GM21576 (cell line): Measurements from ENCODE around the gene FOXD2.

Source experiments
- ATAC-seq: cut with Tn5 transposase; IDR thresholded peaks from one replicate; pipeline ENCODE4 v1.9.1; 2021; ENCODE audit warnings: mild to moderate bottlenecking, moderate library complexity; ENCODE audit not compliant: unreplicated experiment

The FOXD2 gene

DNA sequence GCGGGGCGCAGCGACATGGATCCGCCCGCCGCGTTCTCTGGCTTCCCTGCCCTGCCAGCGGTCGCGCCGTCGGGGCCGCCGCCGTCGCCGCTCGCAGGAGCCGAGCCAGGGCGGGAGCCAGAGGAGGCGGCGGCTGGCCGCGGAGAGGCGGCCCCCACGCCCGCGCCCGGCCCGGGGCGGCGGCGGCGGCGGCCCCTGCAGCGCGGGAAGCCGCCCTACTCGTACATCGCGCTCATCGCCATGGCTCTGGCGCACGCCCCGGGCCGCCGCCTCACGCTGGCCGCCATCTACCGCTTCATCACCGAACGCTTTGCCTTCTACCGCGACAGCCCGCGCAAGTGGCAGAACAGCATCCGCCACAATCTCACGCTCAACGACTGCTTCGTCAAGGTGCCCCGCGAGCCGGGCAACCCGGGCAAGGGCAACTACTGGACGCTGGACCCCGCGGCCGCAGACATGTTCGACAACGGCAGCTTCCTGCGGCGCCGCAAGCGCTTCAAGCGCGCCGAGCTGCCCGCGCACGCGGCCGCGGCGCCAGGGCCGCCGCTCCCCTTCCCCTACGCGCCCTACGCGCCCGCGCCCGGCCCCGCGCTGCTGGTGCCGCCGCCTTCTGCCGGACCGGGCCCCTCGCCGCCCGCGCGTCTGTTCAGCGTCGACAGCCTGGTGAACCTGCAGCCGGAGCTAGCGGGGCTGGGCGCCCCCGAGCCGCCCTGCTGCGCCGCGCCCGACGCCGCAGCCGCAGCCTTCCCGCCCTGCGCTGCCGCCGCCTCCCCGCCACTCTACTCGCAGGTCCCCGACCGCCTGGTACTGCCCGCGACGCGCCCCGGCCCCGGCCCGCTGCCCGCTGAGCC is 21.3 kb upstream of the FOXD2 start:
- no peak for ATAC-seq

DNA sequence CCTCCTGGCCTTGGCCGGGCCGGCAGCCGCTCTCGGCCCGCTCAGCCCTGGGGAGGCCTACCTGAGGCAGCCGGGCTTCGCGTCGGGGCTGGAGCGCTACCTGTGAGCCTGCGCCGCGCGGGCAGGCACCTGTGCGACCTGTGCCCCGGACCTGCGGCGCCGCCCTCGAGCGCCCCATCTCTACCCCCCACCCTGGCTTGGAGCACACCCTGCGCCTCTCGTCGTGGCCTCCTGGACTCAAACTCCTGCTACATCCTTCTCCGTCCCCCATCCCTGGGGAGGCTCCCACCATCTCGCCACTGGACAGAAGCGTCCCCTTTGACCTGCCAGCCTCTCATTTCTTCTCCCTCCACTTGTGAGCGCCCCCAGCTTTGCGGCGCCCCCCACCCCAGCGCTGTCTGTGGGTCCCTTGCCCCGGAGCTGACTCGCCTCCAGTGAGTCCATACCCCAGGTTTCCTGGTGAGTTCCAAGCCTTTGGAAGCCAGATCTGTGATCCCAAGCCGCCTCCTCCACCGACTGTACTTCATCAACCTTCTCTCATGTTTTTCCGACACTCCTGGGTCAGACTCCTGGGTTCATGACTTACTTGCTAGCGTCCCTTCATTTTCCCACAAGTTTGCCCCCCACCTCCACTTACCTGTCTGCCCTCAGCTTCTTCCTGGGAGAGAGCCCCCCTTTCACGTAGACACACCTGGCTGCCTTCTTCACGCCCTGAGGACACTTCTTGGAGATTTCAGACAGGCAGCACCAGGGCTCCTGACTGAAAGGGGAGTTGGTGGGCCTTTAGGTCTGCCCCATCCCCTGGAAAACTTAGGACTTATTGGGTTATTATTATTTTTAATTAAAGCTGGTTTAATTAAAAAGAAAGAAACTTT is 20.4 kb upstream of the FOXD2 start:
- no peak for ATAC-seq

DNA sequence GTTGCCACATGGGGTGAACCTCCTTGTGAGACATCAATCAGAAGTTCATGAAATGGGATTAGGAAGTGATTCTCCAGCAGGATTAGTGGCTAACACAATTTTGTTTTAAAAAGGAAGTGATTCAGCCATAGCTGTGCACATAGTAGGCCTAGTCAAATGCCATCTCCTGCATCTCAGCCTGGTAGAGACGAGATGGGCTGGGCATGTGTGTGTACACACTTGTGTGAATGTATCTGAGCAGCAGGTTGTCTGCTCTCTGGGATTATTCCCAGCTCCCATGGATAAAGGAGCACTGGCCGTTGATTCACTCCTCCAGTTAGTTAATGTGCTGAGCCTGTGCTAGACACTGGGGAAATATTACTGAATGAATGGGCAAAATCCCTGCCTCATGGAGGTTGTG is 19.7 kb upstream of the FOXD2 start:
- no peak for ATAC-seq

DNA sequence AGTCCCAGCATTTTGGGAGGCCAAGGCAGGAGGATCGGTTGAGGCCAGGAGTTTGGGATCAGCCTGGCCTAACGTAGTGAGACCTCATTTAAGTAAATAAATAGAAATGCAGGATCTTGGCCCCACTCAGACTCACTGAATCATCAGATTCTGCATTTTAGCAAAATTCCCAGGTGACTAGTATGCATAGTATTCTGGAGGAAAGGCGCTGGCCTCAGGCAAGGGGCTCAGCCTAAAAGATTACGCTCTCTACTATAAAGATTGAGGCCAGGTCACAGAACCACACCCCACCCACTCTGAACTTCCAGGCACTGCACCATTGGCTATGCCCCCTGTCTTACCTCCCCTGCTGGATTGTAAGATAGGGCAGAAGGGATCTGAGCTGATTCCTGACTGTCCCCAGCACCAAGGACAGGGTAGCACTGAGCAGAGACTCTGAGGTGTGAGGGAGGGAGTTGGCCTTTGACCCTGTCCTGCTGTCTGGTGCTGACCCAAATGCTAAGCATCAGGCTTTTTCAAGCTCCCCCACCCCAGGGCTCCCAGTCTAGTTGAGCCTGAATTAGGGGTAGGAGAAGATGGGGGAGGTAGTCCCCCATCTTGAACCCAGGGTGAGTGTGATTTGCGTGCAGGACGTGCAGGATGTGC is 19.0 kb upstream of the FOXD2 start:
- ATAC-seq = no peak

DNA sequence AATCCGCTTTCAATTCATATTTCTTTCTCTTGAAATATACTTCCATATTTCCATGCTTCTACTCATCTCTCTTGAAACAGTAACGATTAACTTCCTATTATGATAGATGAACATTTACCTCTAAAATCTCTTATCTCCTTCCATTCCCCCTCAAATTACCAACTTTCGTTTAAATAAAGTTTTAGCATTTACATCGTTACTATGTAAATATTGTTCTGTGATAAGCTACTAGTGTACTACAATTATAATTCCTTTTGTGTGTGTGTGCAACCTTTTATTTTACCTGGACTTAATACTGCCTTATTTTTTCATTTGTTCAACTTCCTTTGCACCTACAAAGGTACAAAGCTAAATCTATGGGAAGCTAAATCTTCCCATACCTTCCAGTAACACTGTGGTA is 17.3 kb upstream of the FOXD2 start:
- ATAC-seq = no peak

DNA sequence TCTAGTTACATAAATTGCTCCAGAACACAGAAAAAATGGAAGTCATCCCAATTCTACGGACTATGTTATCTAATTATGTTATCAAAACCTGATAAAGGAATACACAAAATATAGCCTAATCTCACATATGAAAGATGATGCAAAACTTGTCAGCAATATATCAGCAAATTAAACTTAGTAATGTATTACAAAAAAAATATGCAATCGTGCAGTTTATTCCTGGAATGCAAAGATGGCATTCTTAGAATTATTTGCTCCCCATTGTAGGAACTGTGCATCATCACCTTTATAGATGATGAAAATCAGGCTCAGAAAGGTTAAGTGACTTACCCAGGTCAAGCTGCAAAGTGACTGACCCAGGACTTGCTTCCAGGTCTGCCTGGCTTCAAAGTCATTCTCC is 14.0 kb upstream of the FOXD2 start:
- ATAC-seq = no peak

DNA sequence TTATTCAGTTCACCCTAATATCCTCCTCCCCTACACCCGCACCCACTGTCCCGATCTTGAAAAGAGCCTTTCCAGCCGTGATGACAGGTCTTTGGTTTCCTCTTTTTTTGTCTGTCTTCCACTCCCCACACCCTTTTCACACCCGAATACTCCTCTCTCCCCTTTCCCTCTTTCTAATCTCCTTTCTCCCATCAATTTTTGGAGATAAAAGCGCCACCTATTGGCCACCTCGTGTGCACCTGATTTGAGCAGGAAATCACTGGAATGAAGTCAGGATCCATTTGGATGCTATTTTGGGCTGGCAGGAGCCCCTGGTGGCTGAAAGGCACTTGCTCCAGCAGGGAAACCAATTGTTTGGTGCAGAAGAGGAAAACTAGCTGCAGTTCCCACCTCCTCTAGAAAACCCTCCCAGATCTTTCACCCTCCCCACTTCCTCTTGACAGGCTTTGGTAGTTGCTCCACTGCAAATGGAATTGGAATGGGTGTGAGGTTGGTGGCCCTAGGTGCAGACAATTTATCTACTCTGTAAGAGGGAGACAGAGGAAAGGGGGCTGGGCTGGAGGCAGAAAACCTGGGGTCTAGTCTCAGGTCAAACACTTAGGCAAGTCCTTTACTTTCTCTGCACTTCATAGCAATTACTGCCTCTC is 13.4 kb upstream of the FOXD2 start:
- no peak for ATAC-seq

DNA sequence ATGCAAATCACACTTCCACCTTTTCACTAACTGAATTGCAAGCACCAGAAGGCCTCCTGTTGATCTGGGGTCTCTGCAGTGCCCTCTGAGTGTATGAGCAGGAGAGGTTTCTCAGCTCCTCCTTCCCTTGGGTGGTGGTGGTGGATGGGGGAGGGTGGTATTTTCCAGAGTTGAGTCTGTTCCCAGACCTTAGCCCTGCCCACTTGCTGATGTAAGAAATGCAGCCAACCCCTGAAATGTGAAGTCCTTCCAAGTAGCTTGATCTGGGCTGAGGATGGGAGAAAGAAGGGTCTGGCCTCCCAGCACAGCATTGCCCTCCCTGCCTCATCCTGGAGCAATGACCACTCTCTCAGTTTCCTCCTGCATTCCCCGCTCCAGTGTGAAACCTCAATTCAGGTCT is 6.3 kb upstream of the FOXD2 start:
- no peak for ATAC-seq

DNA sequence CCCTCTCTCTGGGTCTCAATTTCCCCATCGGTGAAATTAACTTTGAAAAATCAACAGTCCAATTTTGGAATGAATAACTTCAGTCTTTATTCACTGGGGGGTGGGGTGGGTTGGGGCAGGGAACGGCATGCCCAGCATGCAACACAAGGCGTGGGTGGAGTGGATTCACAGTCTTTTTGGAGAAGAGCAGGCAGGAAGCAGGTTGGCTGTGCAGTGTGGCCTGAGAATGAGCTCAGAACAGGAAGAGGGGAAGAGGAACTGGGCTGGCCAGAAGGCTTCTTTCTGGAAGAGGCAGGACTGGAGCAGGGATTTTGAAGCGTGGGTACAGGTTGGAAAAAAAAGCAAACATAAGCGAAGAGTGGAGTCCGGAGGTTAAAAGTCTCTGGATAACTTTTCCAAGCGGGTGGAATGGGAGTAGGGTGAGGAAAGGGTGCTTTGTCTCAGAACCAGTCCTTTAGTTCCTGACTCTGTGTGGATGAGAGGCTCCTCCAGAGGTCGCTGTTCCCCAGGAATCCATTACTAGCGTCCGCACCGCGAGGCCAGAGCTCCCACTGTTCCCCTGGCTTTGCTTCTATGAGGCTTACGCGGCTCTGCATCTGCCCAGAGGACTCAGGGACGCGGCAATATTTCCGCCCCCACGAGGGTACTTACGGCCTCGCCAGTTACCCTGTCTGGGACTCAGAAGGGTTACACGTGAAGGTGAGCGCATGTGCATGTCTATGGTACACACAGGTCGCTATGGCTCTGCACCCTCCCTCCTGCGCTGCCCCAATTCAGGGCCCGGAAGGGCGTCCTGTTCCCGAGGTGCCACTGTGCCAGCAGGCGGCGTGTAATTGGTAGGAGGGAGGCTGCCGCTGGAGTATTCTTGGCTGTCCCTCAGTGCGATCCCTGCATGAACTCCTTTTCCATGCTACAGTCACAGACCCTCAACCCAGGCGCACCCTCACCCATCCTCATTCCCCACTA is 5.5 kb upstream of the FOXD2 start:
- no peak for ATAC-seq

DNA sequence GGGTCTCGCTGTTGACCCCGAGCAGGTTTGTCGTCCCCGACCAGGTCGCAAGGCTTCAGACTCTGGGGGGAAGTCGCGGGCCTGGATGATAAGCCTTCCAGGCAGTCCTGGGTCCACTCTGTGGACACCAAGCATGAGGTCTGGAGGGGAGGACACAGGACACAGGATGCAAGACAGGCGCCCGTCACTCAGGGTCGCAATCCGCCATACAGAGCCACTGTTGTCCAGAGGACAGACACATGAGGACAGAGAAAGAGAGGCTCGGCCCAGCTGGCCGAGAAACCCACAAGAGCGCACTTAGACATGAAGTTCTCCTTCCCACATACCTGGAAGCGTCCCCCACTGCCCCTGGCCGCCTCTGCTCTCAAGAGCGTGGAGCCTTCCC is 4.8 kb upstream of the FOXD2 start:
- no peak for ATAC-seq

DNA sequence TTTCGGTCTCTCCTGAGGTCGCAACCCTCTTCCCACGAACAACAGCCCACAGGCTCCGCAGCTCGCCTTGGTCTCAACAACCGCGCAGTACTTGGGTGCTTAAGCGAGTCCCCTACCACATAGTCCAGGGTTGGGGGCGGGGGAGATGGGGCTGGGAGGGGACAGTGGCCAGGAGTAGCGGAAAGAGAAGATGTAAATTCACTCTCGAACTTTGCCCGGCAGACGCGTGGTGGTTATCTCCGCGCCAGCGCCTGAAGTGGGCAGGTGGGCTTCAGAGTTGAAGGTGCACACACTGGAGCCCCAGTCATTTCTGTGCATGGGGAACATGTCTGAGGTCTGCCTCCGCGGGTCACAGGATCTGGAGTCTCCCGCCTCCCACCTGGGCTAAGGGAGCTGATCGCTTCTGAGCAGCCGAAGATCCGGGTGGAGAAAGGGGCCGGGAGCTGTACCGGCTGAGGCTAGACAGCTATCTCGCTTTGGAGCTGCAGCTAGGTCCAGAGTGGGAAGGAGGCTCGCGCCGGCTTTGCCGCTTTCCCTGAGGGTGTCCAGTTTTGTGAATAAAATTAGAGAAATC is 4.3 kb upstream of the FOXD2 start:
- no peak for ATAC-seq

DNA sequence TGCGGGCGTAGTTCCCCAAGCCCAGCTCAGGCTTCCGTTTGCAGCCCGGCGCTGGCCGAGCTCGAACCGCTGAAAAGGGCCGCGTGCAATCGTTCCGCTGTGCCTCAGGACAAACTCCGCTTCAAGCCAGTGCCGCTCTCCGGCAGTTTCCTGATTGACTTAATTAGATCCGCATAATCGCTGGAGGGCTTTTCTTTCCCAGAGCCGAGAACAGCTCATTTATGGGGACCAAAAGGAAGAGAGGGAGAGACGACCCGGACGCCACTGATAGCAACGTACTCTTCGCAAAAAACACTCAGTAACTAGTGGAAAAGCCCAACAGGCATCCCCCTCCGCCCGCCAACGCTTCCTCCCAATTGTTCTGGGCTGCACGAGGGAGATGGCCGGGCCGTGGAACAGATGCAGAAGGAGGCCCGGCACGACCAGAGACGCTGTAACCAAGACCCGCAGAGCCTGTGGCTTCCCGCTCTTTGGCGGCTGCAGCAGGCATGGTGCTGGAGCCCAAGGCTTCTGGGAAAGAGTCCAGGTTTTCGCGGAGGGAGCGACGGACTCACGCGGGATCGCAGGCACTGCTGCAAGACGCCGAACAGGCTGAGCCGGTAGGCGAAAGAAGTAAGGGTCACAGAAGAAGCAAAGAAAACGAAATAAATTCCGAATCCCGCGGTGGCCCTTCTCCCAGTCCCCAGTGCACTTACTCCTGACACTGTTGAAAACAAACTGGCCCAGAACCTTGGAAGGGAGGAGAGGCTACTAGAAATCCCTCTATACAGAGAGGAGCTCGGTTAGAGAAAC is 3.6 kb upstream of the FOXD2 start:
- no peak for ATAC-seq

DNA sequence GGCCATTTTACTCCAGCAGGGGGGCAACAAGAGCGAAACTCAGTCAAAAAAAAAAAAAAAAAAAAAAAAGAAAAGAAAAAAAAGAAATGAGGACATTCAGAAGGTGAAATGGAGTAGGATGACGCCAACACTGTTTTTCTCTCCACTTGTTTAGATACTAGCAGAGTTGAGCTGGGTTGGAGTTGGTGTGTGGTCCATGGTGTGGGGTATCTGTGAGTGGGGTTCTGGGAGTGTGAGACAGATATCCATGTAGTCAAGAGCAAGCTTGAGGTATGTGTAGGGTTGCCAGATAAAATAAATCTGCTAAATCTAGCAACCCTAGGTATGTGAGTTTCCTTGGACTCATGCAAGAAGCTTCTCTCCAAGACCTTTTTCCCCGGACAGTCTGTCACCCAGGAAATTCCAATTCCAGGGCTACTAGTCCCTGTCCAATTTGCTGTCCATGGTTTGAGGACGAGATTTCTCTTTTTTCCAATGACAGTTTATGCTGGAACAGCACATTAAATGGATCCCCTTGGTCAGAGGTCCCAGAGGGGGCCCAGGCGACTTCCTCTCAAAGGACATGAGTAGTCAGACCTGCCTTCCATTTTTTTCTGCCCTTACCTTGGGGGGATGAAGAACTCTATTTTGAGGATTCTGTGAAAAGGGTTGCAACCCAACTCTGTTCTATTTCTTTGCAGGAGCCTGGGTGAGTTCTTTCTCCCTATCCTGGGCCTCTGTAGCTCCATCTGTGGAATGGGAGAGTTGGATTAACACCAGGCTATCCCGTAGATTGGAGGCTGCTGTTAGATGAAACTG is 2.1 kb upstream of the FOXD2 start:
- ATAC-seq = no peak

DNA sequence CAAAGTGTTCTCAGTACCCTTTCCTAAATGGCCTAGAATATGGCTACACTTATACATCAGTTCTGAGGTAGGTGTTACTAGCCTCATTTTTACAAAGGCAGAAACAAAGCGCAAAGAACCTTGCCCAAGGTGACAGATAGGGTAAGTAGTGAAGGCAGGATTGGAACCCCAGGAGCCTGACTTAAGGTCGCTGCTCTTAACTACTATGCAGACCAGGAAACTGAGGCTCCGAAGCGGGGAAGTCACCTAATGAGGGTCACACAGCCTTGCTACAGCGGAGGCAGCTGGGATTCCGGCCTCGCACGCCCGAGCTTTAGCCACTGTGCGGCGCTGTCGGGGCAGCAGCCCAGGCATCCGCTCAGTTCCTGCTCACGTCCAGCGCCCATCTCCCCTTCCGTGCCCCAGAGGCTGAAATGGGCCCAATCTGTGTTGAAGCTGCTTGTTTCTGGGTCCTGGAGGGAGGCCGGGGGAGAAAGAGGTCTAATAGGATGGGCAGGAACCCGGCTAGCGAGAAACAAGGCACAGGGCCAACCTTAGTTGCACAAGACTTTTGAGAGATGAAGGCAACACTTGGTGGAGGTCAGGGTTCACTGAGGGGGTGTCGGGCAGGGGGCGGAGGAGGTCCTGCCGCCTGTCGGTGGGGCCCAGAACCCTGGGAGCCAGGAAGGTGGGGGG is 1.4 kb upstream of the FOXD2 start:
- ATAC-seq = peak; percentile 46

DNA sequence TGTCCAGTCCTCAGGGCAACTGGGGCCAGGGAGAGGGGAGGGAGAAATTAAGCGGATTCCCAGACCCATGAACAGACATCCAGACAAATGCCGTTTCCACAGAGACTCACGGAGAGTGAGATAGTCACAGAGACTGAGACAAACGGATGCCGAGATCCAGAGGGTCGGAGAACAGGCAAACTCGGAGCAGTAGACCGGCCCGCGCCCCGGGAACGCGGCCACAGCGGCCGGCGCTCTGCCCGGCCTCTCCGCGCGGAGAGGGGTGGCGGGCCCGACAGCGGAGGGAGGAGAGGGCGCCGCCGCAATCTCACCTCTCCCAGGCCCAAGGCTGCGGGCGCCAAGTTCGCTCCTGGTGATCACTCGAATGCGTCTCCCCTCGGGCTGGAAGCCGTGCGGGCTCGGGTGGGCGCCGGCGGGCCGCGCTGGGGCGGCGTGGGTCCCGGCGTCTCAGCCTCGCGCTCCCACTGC is 831 bp upstream of the FOXD2 start:
- peak; percentile 12 for ATAC-seq

DNA sequence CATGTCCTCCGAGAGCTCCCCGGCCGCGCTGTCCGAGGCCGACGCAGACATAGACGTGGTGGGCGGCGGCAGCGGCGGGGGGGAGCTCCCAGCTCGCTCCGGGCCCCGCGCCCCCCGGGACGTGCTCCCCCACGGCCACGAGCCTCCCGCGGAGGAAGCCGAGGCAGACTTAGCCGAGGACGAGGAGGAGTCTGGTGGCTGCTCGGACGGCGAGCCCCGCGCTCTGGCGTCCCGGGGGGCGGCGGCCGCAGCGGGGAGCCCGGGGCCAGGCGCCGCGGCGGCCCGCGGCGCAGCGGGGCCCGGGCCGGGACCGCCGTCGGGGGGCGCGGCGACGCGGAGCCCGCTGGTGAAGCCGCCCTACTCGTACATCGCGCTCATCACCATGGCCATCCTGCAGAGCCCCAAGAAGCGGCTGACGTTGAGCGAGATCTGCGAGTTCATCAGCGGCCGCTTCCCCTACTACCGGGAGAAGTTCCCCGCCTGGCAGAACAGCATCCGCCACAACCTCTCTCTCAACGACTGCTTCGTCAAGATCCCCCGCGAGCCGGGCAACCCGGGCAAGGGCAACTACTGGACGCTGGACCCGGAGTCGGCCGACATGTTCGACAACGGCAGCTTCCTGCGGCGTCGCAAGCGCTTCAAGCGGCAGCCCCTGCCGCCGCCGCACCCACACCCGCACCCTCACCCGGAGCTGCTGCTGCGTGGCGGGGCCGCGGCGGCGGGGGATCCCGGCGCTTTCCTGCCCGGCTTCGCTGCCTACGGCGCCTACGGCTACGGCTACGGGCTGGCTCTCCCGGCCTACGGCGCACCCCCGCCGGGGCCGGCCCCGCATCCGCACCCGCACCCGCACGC is 547 bp downstream of the FOXD2 start:
- ATAC-seq = no peak
